GM12878 (cell line): Measurements from ENCODE around the gene PASK. TPM values are rescaled to one million over a fixed set of nuclear protein-coding genes. Genes with fewer than 3 reads are reported as not detected.

ENCODE experiments used
- ATAC-seq: fragments of 200-7000 bp; cut with Tn5 transposase; 3 replicates; pipeline ENCODE4 v1.9.1; 2020; ENCODE audit warnings: mild to moderate bottlenecking, moderate library complexity
- BruUV-seq: library from RNA; stranded (reverse); fragments of 400-500 nt; replicated peaks from 2 replicates; lab custom pipeline; 2021; lab: Mats Ljungman, UMichigan
- CTCF ChIA-PET: fragments of 300-600 bp; sonication (Branson Sonifier 250); formaldehyde crosslinking; extraction: SDS; loops from one replicate; lab custom pipeline; 2021; ENCODE audit warnings: inconsistent platforms; lab: Yijun Ruan, JAX
- POLR2A ChIA-PET: fragments of 350-600 bp; formaldehyde crosslinking; extraction: SDS; loops from one replicate; lab custom pipeline; 2021; ENCODE audit warnings: inconsistent platforms; lab: Charles Lee
- RAD21 ChIA-PET: fragments of 300-600 bp; sonication (Branson Sonifier 250); formaldehyde crosslinking; loops from one replicate; lab custom pipeline; 2023; ENCODE audit warnings: antibody characterized with exemption; ENCODE audit not compliant: unreplicated experiment; lab: Charles Lee
- SMC1A ChIA-PET: fragments of 300-600 bp; sonication (Branson Sonifier 250); formaldehyde crosslinking; loops from one replicate; lab custom pipeline; 2023; ENCODE audit not compliant: unreplicated experiment, uncharacterized antibody; lab: Charles Lee
- DNase-seq: peaks from one replicate; pipeline ENCODE4 v3.0.0-alpha.2; 2011; ENCODE audit warnings: low read depth, low spot score
- FAIRE-seq: peaks from 3 replicates; lab custom pipeline; 2011; peaks lifted over from hg19 to GRCh38; lab: Jason Lieb, UNC
- H2AFZ ChIP-seq: 2 replicates; pipeline ENCODE4 v1.6.0; 2011; ENCODE audit warnings: low read depth, low read length, control low read depth; ENCODE audit not compliant: control insufficient read depth
- H3K27ac ChIP-seq: 2 replicates; pipeline ENCODE4 v1.5.1; 2011; ENCODE audit warnings: control low read depth; ENCODE audit not compliant: control insufficient read depth, insufficient read depth
- H3K27me3 ChIP-seq, 2 experiments: replicated peaks in 1 of 2; 2 replicates each; pipeline versions ENCODE4 v1.6.0 to v1.6.1; 2011; ENCODE audit warnings: low read length in 1 of 2; ENCODE audit not compliant: control insufficient read depth in 2 of 2, insufficient read depth in 2 of 2
- H3K36me3 ChIP-seq, 2 experiments: 2 replicates each; pipeline ENCODE4 v1.5.1; 2011; ENCODE audit warnings: low read length in 1 of 2; ENCODE audit not compliant: control insufficient read depth in 2 of 2, insufficient read depth in 2 of 2
- H3K4me1 ChIP-seq: 2 replicates; pipeline ENCODE4 v1.6.1; 2011; ENCODE audit warnings: mild to moderate bottlenecking, low read length, moderate library complexity, mixed read lengths; ENCODE audit not compliant: control insufficient read depth, insufficient read depth
- H3K4me2 ChIP-seq: 2 replicates; pipeline ENCODE4 v1.6.0; 2011; ENCODE audit warnings: control low read depth; ENCODE audit not compliant: control insufficient read depth, insufficient read depth
- H3K4me3 ChIP-seq: fragments of 200-600 bp; sonication (generic); 2 replicates; pipeline ENCODE4 v1.5.1; 2016
- H3K79me2 ChIP-seq: 2 replicates; pipeline ENCODE4 v1.6.0; 2011; ENCODE audit warnings: low read length; ENCODE audit not compliant: control insufficient read depth, insufficient read depth
- H3K9ac ChIP-seq: 2 replicates; pipeline ENCODE4 v1.8.0; 2011; ENCODE audit warnings: low read length, control low read depth, mixed read lengths; ENCODE audit not compliant: control insufficient read depth, insufficient read depth
- H3K9me3 ChIP-seq: replicated peaks from 3 replicates; pipeline ENCODE4 v1.5.1; 2011; ENCODE audit warnings: mild to moderate bottlenecking, low read length; ENCODE audit not compliant: control insufficient read depth, insufficient read depth
- H4K20me1 ChIP-seq: 2 replicates; pipeline ENCODE4 v1.6.0; 2011; ENCODE audit not compliant: control insufficient read depth, insufficient read depth
- BRCA1 ChIP-seq: IDR thresholded peaks from 2 replicates; pipeline ENCODE4 v1.6.1; 2011; ENCODE audit warnings: low read depth, low read length, improper control_type of control experiment
- EZH2 ChIP-seq: IDR thresholded peaks from 2 replicates; pipeline ENCODE4 v1.6.1; 2012; ENCODE audit warnings: low read depth, mild to moderate bottlenecking, control low read depth, inconsistent platforms, low read length, borderline replicate concordance; ENCODE audit not compliant: control insufficient read depth
- KAT2A ChIP-seq: conservative IDR thresholded peaks from 2 replicates; pipeline ENCODE4 v1.6.1; 2011; ENCODE audit warnings: low read depth, low read length; ENCODE audit not compliant: control insufficient read depth
- MEF2A ChIP-seq: IDR thresholded peaks from 2 replicates; pipeline ENCODE4 v1.6.1; 2011; ENCODE audit warnings: low read depth, mild to moderate bottlenecking, low read length, moderate library complexity; ENCODE audit not compliant: insufficient read depth
- NRF1 ChIP-seq: conservative IDR thresholded peaks from 2 replicates; pipeline ENCODE4 v1.6.1; 2011; ENCODE audit warnings: mild to moderate bottlenecking, low read depth, low read length, improper control_type of control experiment
- REST ChIP-seq: IDR thresholded peaks from 2 replicates; pipeline ENCODE4 v1.6.1; 2012; ENCODE audit warnings: mild to moderate bottlenecking, low read depth, low read length
- ZNF687 ChIP-seq: fragments of 450-650 bp; IDR thresholded peaks from 2 replicates; pipeline ENCODE4 v1.6.1; 2017; ENCODE audit warnings: mild to moderate bottlenecking, moderate library complexity
- WGBS: methylation state at CpG from one replicate; pipeline ENCODE4 v1.1.6; 2016; ENCODE audit warnings: low lambda C conversion rate; ENCODE audit not compliant: insufficient replicate concordance, insufficient coverage; ENCODE audit errors: missing lambda C conversion rate; 5-methylcytosine and 5-hydroxymethylcytosine counted together
- in situ Hi-C: fragments of 300-500 bp; cut with MboI; formaldehyde crosslinking; loops from 9 replicates; pipeline ENCODE4 v1.14.3; 2018; ENCODE audit warnings: mixed read lengths
- intact Hi-C: fragments of 100-400 bp; cut with micrococcal nuclease; formaldehyde crosslinking; loops from one replicate; pipeline ENCODE4 v1.14.2; 2022; ENCODE audit not compliant: unreplicated experiment
- polyA plus RNA-seq, 11 experiments: library from polyadenylated mRNA; depleted of rRNA in 4 of 11; unstranded in 6 of 11; stranded (reverse) in 5 of 11; fragments of >200 nt; fragmentation: Nextera tagmentation in 4 of 11; fragmentation: Illumina TruSeq in 1 of 11; extraction: Ambion mirVana in 4 of 11; extraction: Trizol in 1 of 11; gene quantifications; 1 replicate in 1 of 11; 2 replicates in 10 of 11; pipeline versions ENCODE4 v1.2.1 to v1.2.3, GENCODE V29; 2011 to 2016; ENCODE audit warnings: inconsistent platforms in 2 of 11, missing spikeins in 2 of 11, low read depth in 1 of 11
- total RNA-seq, 4 experiments: library from RNA; depleted of rRNA in 3 of 4; stranded (reverse); fragments of >200 nt in 3 of 4; fragmentation: Illumina TruSeq in 1 of 4; extraction: Trizol in 1 of 4; gene quantifications; 2 replicates each; pipeline versions ENCODE4 v1.2.1 to v1.2.3, GENCODE V29; 2013 to 2021
- TF ChIP-seq, protein P1 (sequence below): fragments of 450-650 bp; IDR thresholded peaks from 2 replicates; pipeline ENCODE4 v1.6.1; 2017; ENCODE audit warnings: mild to moderate bottlenecking, low read depth, inconsistent platforms; ENCODE audit not compliant: poor library complexity, severe bottlenecking

PASK gene
- total and polyA plus RNA-seq, 10 of the 15 experiments (the other 5 are each of a cell fraction or from before 2014, with no cell fraction given): 9.6 to 62.2 (median 28.5) TPM

GRCh38 chr2:241069821-241070281 lies 79.4 kb downstream of the PASK start (continued):
- no peak for TF ChIP-seq ZNF687

- Histone ChIP-seq H3K9ac (no peak overlapping the region), H4K20me1 (no peaks in the 10 kb centered on the region), H3K9me3 (no peaks in the 10 kb centered on the region), H3K4me2 (no peak overlapping the region), H3K4me1 (no peaks in the 10 kb centered on the region), H3K27me3 (no peaks in the 10 kb centered on the region; a peak in 1 of 4 replicates), H3K36me3 (no peaks in the 10 kb centered on the region), H2AFZ (no peak overlapping the region), H3K4me3 (no peak overlapping the region), H3K79me2 (no peaks in the 10 kb centered on the region), H3K27ac (no peak overlapping the region)
- FAIRE-seq (no peak), ATAC-seq (no peak), DNase-seq (no peak)
- SMC1A ChIA-PET: interaction anchor here (1.3 kb wide), 1 partner anchor 82 kb away, joined by 3 read pairs; no protein-coding TSS in a partner anchor
- BruUV-seq: no TSS peak
- in situ Hi-C loops: no loop called here
- CTCF ChIA-PET: no interaction called here
- RAD21 ChIA-PET: no interaction called here
- intact Hi-C loops: no loop called here
- 69% methylated on average over 24 of the region's 28 CpGs for WGBS
- POLR2A ChIA-PET: interaction anchor here (1.0 kb wide), 1 partner anchor 12 kb away, joined by 3 read pairs; no protein-coding TSS in a partner anchor
- TF ChIP-seq BRCA1 (no peak), KAT2A (no peak), NRF1 (no peak), EZH2 (no peak), REST (no peak), MEF2A (no peak)
- TF ChIP-seq, protein P1, sequence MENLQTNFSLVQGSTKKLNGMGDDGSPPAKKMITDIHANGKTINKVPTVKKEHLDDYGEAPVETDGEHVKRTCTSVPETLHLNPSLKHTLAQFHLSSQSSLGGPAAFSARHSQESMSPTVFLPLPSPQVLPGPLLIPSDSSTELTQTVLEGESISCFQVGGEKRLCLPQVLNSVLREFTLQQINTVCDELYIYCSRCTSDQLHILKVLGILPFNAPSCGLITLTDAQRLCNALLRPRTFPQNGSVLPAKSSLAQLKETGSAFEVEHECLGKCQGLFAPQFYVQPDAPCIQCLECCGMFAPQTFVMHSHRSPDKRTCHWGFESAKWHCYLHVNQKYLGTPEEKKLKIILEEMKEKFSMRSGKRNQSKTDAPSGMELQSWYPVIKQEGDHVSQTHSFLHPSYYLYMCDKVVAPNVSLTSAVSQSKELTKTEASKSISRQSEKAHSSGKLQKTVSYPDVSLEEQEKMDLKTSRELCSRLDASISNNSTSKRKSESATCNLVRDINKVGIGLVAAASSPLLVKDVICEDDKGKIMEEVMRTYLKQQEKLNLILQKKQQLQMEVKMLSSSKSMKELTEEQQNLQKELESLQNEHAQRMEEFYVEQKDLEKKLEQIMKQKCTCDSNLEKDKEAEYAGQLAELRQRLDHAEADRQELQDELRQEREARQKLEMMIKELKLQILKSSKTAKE: no peak
These were observed 80.1 kb downstream of the PASK start for GRCh38 chr2:241068942-241069810.
